WTC11 (cell line): Measurements from ENCODE around the gene C5orf58. TPM values are rescaled to one million over a fixed set of nuclear protein-coding genes. Genes with fewer than 3 reads are reported as not detected.

Experiments
- ATAC-seq: fragments of 200-7000 bp; cut with Tn5 transposase; 2 replicates; pipeline ENCODE4 v1.10.0; 2021; ENCODE audit warnings: mild to moderate bottlenecking, moderate library complexity
- CTCF ChIA-PET: fragments of 300-600 bp; sonication (Branson Sonifier 250); formaldehyde crosslinking; loops from one replicate; lab custom pipeline; 2021; ENCODE audit warnings: antibody characterized with exemption; lab: Charles Lee
- POLR2A ChIA-PET: fragments of 350-600 bp; sonication (Branson Sonifier 250); formaldehyde crosslinking; loops from one replicate; lab custom pipeline; 2021; ENCODE audit warnings: antibody characterized with exemption; lab: Charles Lee
- DNase-seq: peaks from one replicate; pipeline ENCODE4 v3.0.0; 2021; ENCODE audit warnings: low spot score
- H3K27ac Mint-ChIP-seq: 2 replicates; pipeline ENCODE4 v1.8.0; 2021; ENCODE audit warnings: mixed read lengths
- H3K27me3 Mint-ChIP-seq: 2 replicates; pipeline ENCODE4 v1.8.0; 2021; ENCODE audit warnings: low read depth, mild to moderate bottlenecking, moderate library complexity, mixed read lengths
- H3K36me3 Mint-ChIP-seq: 2 replicates; pipeline ENCODE4 v1.8.0; 2021; ENCODE audit warnings: mixed read lengths
- H3K4me1 Mint-ChIP-seq: 2 replicates; pipeline ENCODE4 v1.8.0; 2022; ENCODE audit warnings: mixed read lengths
- H3K4me3 Mint-ChIP-seq: 2 replicates; pipeline ENCODE4 v1.8.0; 2021; ENCODE audit warnings: mild to moderate bottlenecking, moderate library complexity, mixed read lengths
- H3K9me3 Mint-ChIP-seq: 2 replicates; pipeline ENCODE4 v1.8.0; 2021; ENCODE audit warnings: mixed read lengths
- ARID4B ChIP-seq: sonication (generic); formaldehyde crosslinking; IDR thresholded peaks from 2 replicates; pipeline ENCODE4 v1.8.0; 2023; ENCODE audit warnings: missing genetic modification reagents, mild to moderate bottlenecking, borderline replicate concordance
- ATF1 ChIP-seq: sonication (generic); formaldehyde crosslinking; IDR thresholded peaks from 2 replicates; pipeline ENCODE4 v1.8.1; 2023; ENCODE audit warnings: mild to moderate bottlenecking, moderate library complexity, missing genetic modification reagents
- CDX4 ChIP-seq: fragments of 250-450 bp; sonication (Bioruptor Pico); IDR thresholded peaks from 2 replicates; pipeline ENCODE4 v1.9.0; 2021; ENCODE audit warnings: moderate library complexity, mild to moderate bottlenecking, inconsistent platforms, borderline replicate concordance
- E2F5 ChIP-seq: sonication (generic); formaldehyde crosslinking; IDR thresholded peaks from 2 replicates; pipeline ENCODE4 v1.8.1; 2022; ENCODE audit warnings: mild to moderate bottlenecking, moderate library complexity, missing genetic modification reagents
- ETV6 ChIP-seq: sonication (generic); formaldehyde crosslinking; IDR thresholded peaks from 2 replicates; pipeline ENCODE4 v1.8.1; 2022; ENCODE audit warnings: mild to moderate bottlenecking, missing genetic modification reagents
- FOXK1 ChIP-seq: sonication (generic); formaldehyde crosslinking; IDR thresholded peaks from 2 replicates; pipeline ENCODE4 v1.8.0; 2022; ENCODE audit warnings: mild to moderate bottlenecking, moderate library complexity, missing genetic modification reagents
- GRHL2 ChIP-seq: fragments of 250-450 bp; sonication (Bioruptor Pico); IDR thresholded peaks from 2 replicates; pipeline ENCODE4 v1.8.0; 2022; ENCODE audit warnings: mild to moderate bottlenecking, moderate library complexity; ENCODE audit not compliant: insufficient replicate concordance, severe bottlenecking
- GTF2I ChIP-seq: fragments of 250-450 bp; sonication (Bioruptor Pico); conservative IDR thresholded peaks from 2 replicates; pipeline ENCODE4 v1.4.0; 2021; ENCODE audit warnings: mild to moderate bottlenecking
- HMGA2 ChIP-seq: fragments of 250-450 bp; sonication (Bioruptor Pico); IDR thresholded peaks from 2 replicates; pipeline ENCODE4 v1.4.0; 2021; ENCODE audit warnings: mild to moderate bottlenecking, moderate library complexity
- JUN ChIP-seq: sonication (generic); formaldehyde crosslinking; IDR thresholded peaks from 2 replicates; pipeline ENCODE4 v1.8.0; 2023; ENCODE audit warnings: mild to moderate bottlenecking, missing genetic modification reagents
- MLX ChIP-seq: sonication (generic); formaldehyde crosslinking; IDR thresholded peaks from 2 replicates; pipeline ENCODE4 v1.8.1; 2023; ENCODE audit warnings: mild to moderate bottlenecking, missing genetic modification reagents, moderate library complexity
- MXD4 ChIP-seq: fragments of 250-450 bp; sonication (Bioruptor Pico); IDR thresholded peaks from 2 replicates; pipeline ENCODE4 v1.8.0; 2021; ENCODE audit warnings: mild to moderate bottlenecking, moderate library complexity, borderline replicate concordance
- NR2C2 ChIP-seq: sonication (generic); formaldehyde crosslinking; IDR thresholded peaks from 2 replicates; pipeline ENCODE4 v1.8.0; 2022; ENCODE audit warnings: mild to moderate bottlenecking, missing genetic modification reagents
- PRDM15 ChIP-seq: sonication (generic); formaldehyde crosslinking; IDR thresholded peaks from 2 replicates; pipeline ENCODE4 v1.8.0; 2022; ENCODE audit warnings: missing genetic modification reagents
- RELA ChIP-seq: sonication (generic); formaldehyde crosslinking; IDR thresholded peaks from 2 replicates; pipeline ENCODE4 v1.8.1; 2022; ENCODE audit warnings: missing genetic modification reagents, mild to moderate bottlenecking, borderline replicate concordance
- STAT6 ChIP-seq: sonication (generic); formaldehyde crosslinking; conservative IDR thresholded peaks from 2 replicates; pipeline ENCODE4 v1.8.1; 2023; ENCODE audit warnings: mild to moderate bottlenecking, low read depth, missing genetic modification reagents, moderate library complexity
- TCF7 ChIP-seq: sonication (generic); formaldehyde crosslinking; IDR thresholded peaks from 2 replicates; pipeline ENCODE4 v1.8.0; 2022; ENCODE audit warnings: mild to moderate bottlenecking, low read depth, missing genetic modification reagents, moderate library complexity
- USF1 ChIP-seq: sonication (generic); formaldehyde crosslinking; IDR thresholded peaks from 2 replicates; pipeline ENCODE4 v1.8.0; 2022; ENCODE audit warnings: mild to moderate bottlenecking, missing genetic modification reagents
- ZNF423 ChIP-seq: fragments of 250-450 bp; sonication (Bioruptor Pico); IDR thresholded peaks from 2 replicates; pipeline ENCODE4 v2.1.2; 2022; ENCODE audit warnings: mild to moderate bottlenecking, moderate library complexity
- ZSCAN18 ChIP-seq: fragments of 250-450 bp; sonication (Bioruptor Pico); IDR thresholded peaks from 2 replicates; pipeline ENCODE4 v2.1.2; 2022; ENCODE audit warnings: mild to moderate bottlenecking, moderate library complexity
- total RNA-seq: library from RNA; stranded (reverse); gene quantifications from 3 replicates; pipeline ENCODE4 v1.2.3, GENCODE V29; 2021

The C5orf58 gene
- total RNA-seq, 1 experiment from 2014 or later, result 2.0 TPM

GRCh38 chr5:170218726-170219125 is 14.1 kb upstream of the C5orf58 start:
- no peaks in the 10 kb centered on the region for H3K9me3 Mint-ChIP-seq
- H3K4me1 Mint-ChIP-seq, result peaks cover 38% of the 10 kb centered on the region
- no peak overlapping the region for H3K27ac Mint-ChIP-seq
- peaks cover 24% of the 10 kb centered on the region for H3K27me3 Mint-ChIP-seq
- ChIA-PET POLR2A (no interaction called here), CTCF (interaction anchor here (0.8 to 1.6 kb wide), 2 partner anchors 35 to 119 kb away, joined by 3 to 5 read pairs; no protein-coding TSS in a partner anchor)
- H3K4me3 Mint-ChIP-seq, result no peak overlapping the region
- ATAC-seq (no peak), DNase-seq (no peak)
- TF ChIP-seq MLX (CRISPR knock-in tag) (no peak), NR2C2 (CRISPR knock-in tag) (no peak), ZSCAN18 (CRISPR knock-in tag) (no peak), CDX4 (no peak), USF1 (CRISPR knock-in tag) (no peak), ATF1 (CRISPR knock-in tag) (no peak), ZNF423 (CRISPR knock-in tag) (no peak), MXD4 (CRISPR knock-in tag) (no peak), STAT6 (CRISPR knock-in tag) (no peak), TCF7 (no peak), GTF2I (CRISPR knock-in tag) (no peak), PRDM15 (CRISPR knock-in tag) (no peak), RELA (no peak), JUN (CRISPR knock-in tag) (no peak), ARID4B (CRISPR knock-in tag) (no peak), E2F5 (no peak), FOXK1 (CRISPR knock-in tag) (no peak), ETV6 (CRISPR knock-in tag) (no peak), GRHL2 (CRISPR knock-in tag) (no peak), HMGA2 (CRISPR knock-in tag) (no peak)
- H3K36me3 Mint-ChIP-seq, result no peaks in the 10 kb centered on the region
